GM12872 (cell line): ENCODE measurements around the gene UBASH3A.

ENCODE experiments used
- CTCF ChIP-seq: IDR thresholded peaks from 3 replicates; pipeline ENCODE4 v1.5.1; 2011; ENCODE audit warnings: low read depth, mild to moderate bottlenecking, low read length, moderate library complexity; ENCODE audit not compliant: insufficient read depth

Gene UBASH3A

GRCh38 chr21:42454786-42455185 lies 51.1 kb downstream of the UBASH3A start:
- no peak for TF ChIP-seq CTCF

DNA sequence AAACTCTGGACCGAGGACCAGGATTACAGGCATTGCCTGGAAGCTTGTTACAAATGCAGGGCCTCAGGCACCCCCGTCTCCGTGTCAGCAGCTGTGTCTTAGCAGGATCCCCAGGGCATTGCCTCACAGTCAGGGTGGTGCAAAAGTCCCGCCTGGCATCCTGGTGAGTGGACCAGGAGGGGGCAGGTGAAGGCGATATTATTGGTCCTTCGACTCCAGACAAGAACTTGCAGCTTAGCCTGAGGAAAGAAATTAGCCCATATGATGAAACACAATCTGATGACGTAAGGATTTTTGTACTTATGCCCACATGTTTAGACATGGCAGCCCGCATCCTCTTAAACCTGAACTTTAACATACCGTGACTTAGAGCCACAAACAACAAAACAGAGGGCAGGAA lies 51.5 kb downstream of the UBASH3A start:
- TF ChIP-seq CTCF: no peak

DNA sequence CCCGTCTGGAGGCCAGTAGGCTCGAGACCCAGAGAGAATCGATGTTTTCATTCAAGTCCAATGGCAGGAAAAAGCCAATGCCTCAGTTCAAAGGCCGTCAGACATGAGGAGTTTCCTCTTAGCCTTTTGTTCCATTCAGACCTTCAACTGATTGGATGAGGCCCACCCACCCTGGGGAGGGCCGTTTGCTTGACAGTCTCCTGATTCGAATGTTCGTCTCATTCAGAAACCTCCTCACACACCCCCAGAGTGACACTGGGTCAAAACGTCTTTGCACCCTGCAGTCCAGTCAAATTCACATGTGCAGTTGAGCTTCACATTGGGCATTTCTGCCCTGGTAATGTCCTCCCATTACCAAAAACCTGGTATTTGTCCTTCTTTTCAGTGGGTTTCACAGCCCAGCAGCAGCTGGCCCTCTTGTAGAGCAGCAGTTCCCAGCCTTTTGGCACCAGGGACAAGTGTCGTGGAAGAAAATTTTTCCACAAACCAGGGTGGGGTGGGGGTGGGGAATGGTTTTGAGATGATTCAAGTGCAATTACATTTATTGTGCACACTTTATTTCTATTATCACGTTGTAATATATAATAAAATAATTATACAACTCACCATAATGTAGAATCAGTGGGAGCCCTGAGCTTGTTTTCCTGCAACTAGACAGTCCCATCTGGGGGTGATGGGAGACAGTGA lies 52.2 kb downstream of the UBASH3A start:
- no peak for TF ChIP-seq CTCF

DNA sequence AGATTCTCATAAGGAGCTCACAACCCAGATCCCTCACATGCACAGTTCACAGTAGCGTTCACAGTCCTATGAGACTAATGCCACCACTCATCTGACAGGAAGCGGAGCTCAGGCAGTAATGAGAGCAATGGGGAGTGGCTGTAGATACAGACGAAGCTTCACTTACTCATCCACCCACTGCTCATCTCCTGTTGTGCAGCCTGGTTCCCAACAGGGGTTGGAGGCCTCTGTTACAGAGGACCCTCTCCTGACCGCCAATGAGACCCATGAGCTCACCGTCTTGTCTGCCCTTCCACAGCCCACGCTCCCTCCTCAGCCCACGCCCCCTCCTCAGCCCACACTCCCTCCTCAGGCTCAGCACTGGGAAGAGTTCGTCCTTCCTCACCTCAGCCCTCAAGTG lies 52.8 kb downstream of the UBASH3A start:
- TF ChIP-seq CTCF: no peak

DNA sequence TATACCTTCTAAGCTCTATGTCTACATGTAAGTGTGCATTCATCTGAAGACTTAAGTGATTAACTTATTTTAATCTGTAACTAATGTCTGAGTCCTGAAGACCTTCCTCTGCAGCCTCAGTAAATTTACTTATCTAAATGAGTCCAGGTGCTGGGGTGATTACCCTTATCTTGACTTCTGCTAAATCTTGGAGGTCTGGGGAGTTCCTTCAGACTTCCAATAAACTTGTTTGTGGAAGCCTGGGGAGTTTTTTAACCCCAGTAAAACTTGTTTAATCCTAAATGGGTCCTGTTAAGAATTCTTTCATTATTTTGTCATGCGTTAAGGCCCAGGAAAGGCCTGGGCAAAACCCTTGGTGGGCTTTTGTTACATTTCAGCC lies 55.4 kb downstream of the UBASH3A start:
- no peak for TF ChIP-seq CTCF

GRCh38 chr21:42459546-42460215 lies 56.0 kb downstream of the UBASH3A start:
- TF ChIP-seq CTCF: no peak

DNA sequence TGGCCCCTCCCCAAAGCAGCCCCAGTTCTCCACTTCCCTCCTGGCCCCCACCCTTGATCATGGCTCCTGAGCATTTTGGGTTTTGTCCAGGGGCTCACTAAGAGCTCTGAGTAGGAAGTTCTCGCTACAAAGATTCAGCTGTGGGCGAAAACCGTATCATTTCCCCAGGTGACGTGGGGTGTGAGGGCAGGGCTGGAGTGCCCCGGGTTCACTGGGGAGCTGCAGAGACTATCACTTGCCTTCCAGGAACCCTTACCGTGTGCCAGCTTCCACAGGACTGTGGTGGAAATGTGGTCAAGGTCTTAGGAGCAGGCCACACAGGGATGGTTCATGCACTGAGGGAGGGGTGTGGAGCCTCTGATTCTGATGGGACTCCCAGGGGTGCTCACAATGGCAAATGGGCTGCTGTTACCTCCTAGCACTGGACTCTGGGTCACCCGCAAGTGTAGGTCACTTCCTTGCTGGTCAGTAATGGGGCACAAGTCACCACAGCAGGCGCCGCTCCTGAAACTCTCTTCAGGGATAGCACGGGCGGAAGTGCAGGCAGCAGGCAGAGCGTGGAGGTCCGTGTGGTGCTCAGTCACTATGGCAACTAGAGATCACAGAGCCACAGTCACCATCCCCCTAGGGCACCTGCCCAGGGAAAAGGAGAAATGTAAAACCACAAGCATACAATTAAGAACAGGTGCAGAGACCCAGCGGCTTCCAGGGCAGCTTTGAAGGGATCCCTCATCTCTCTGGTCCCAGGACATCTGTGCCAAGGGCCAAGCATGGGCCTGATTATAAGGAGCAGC lies 56.9 kb downstream of the UBASH3A start:
- TF ChIP-seq CTCF: no peak
